Esophagus squamous epithelium (tissue), 4 donors: ENCODE data around the gene SETMAR. TPM values are rescaled to one million over a fixed set of nuclear protein-coding genes. Genes with fewer than 3 reads are reported as not detected.

Experiments used
- total RNA-seq, 4 donors: library from RNA; depleted of rRNA; stranded (reverse); fragments of >200 nt; gene quantifications; one replicate each; pipeline ENCODE4 v1.1.0, GENCODE V29; 2016

The SETMAR gene
- total RNA-seq, 4 donors from 2014 or later = 11.4 to 28.6 (median 16.0) TPM

Other genes with a start within 250 kb of the SETMAR start
- 10 to 100 TPM; 29.1 to 65.9 (median 48.0) TPM for gene SUMF1, start 163.9 kb downstream of the SETMAR start, total RNA-seq
- 10 to 100 TPM; 12.1 to 68.7 (median 25.6) TPM for gene ITPR1, start 190.0 kb downstream of the SETMAR start, total RNA-seq